8988T (cell line): ENCODE measurements around the gene MTMR12.

ENCODE experiments used
- DNase-seq: peaks from one replicate; pipeline ENCODE4 v3.0.0; 2011

MTMR12 gene

DNA sequence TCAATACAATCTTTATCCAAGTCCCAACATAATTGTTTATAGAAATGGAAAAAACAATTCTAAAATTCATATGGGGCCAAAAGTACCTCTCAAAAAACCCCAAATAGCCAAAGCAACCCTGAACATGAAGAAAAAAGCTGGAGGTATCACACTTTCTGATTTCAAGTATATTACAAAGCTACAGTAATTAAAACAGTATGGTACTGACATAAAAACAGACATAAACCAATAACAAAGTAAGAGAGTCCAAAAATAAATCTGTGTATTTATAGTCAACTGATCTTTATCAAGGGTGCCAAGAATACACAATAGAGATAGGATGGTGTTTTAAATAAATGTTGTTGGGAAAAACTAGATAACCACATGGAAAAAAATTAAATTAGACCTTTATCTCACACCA is 125.1 kb downstream of the MTMR12 start:
- no peak for DNase-seq

- no peak for DNase-seq
Measured at GRCh38 chr5:32182463-32183063, 130.2 kb downstream of the MTMR12 start.
